ENCODE data around the gene YIF1B. TPM values are rescaled to one million over a fixed set of nuclear protein-coding genes. Genes with fewer than 3 reads are reported as not detected.

The YIF1B gene
- total RNA-seq, 2 experiments from 2014 or later, result 75.6 to 79.0 TPM

GRCh38 chr19:38298821-38299680 lies 16.7 kb downstream of the YIF1B start:
- Mint-ChIP-seq H3K4me1 (ENCODE audit: low read depth) (no peaks in the 10 kb centered on the region), H3K27me3 (no peaks in the 10 kb centered on the region), H3K36me3 (ENCODE audit: low read depth) (no peaks in the 10 kb centered on the region), H3K9me3 (no peaks in the 10 kb centered on the region), H3K4me3 (no peak overlapping the region), H3K27ac (no peak overlapping the region)
- ChIA-PET CTCF (interaction anchor here (0.9 kb wide), 1 partner anchor 55 kb away, joined by 4 read pairs; no protein-coding TSS in a partner anchor), POLR2A (interaction anchor here (0.5 kb wide), 1 partner anchor 606 kb away, joined by 3 read pairs; no protein-coding TSS in a partner anchor)
- TF ChIP-seq CTCF (IDR thresholded peaks at IDR 0.05), result no peak
- intact Hi-C loops (cut with micrococcal nuclease), result no loop called here
- DNase-seq (no peak), ATAC-seq (no peak)

GRCh38 chr19:38294090-38294489 lies 21.7 kb downstream of the YIF1B start:
- DNase-seq (no peak), ATAC-seq (no peak)
- ChIA-PET POLR2A (interaction anchor here (1.6 kb wide), 1 partner anchor 30 kb away, joined by 3 read pairs; no protein-coding TSS in a partner anchor), CTCF (no interaction called here)
- Mint-ChIP-seq H3K9me3 (no peaks in the 10 kb centered on the region), H3K36me3 (ENCODE audit: low read depth) (peaks cover 4% of the 10 kb centered on the region), H3K27me3 (no peaks in the 10 kb centered on the region), H3K4me1 (ENCODE audit: low read depth) (no peaks in the 10 kb centered on the region), H3K4me3 (no peak overlapping the region), H3K27ac (no peak overlapping the region)
- intact Hi-C loops (cut with micrococcal nuclease), result no loop called here
- no peak for TF ChIP-seq CTCF (IDR thresholded peaks at IDR 0.05)

GRCh38 chr19:38293281-38293680 lies 22.5 kb downstream of the YIF1B start:
- Mint-ChIP-seq H3K9me3 (no peaks in the 10 kb centered on the region), H3K4me1 (ENCODE audit: low read depth) (no peaks in the 10 kb centered on the region), H3K36me3 (ENCODE audit: low read depth) (peaks cover 4% of the 10 kb centered on the region), H3K27me3 (no peaks in the 10 kb centered on the region), H3K27ac (no peak overlapping the region), H3K4me3 (no peak overlapping the region)
- ATAC-seq (no peak), DNase-seq (no peak)
- ChIA-PET POLR2A (interaction anchor here (1.6 kb wide), 1 partner anchor 29 kb away, joined by 3 read pairs; no protein-coding TSS in a partner anchor), CTCF (no interaction called here)
- intact Hi-C loops (cut with micrococcal nuclease), result no loop called here
- TF ChIP-seq CTCF (IDR thresholded peaks at IDR 0.05), result no peak

GRCh38 chr19:38291855-38292254 lies 23.9 kb downstream of the YIF1B start:
- intact Hi-C loops (cut with micrococcal nuclease), result no loop called here
- Mint-ChIP-seq H3K27ac (no peak overlapping the region), H3K27me3 (no peaks in the 10 kb centered on the region), H3K36me3 (ENCODE audit: low read depth) (peaks cover 5% of the 10 kb centered on the region), H3K4me1 (ENCODE audit: low read depth) (no peaks in the 10 kb centered on the region), H3K4me3 (no peak overlapping the region), H3K9me3 (no peaks in the 10 kb centered on the region)
- ATAC-seq, result no peak
- POLR2A ChIA-PET, result no interaction called here
- DNase-seq, result no peak
- no peak for TF ChIP-seq CTCF (IDR thresholded peaks at IDR 0.05)
- CTCF ChIA-PET, result no interaction called here

GRCh38 chr19:38290631-38291147 lies 25.1 kb downstream of the YIF1B start:
- Mint-ChIP-seq H3K36me3 (ENCODE audit: low read depth) (peaks cover 5% of the 10 kb centered on the region), H3K27ac (no peak overlapping the region), H3K4me3 (no peak overlapping the region), H3K4me1 (ENCODE audit: low read depth) (no peaks in the 10 kb centered on the region), H3K27me3 (no peaks in the 10 kb centered on the region), H3K9me3 (no peaks in the 10 kb centered on the region)
- ChIA-PET CTCF (interaction anchor here (1.1 kb wide), 1 partner anchor 388 kb away, joined by 3 read pairs; no protein-coding TSS in a partner anchor), POLR2A (interaction anchor here (1.0 kb wide), 1 partner anchor 16 kb away, joined by 3 read pairs; no protein-coding TSS in a partner anchor)
- no peak for DNase-seq
- no peak for ATAC-seq
- no peak for TF ChIP-seq CTCF (IDR thresholded peaks at IDR 0.05)
- intact Hi-C loops (cut with micrococcal nuclease), result no loop called here

Data from activated CD8-positive, alpha-beta T cell treated with anti-CD3 and anti-CD28 coated beads for 36 hours (primary cell).